Non-pigmented ciliary epithelial cell (primary cell): Measurements from ENCODE around the gene VAV3.

Source experiments
- DNase-seq: peaks from one replicate; pipeline ENCODE4 v3.0.0-alpha.2; 2010; ENCODE audit warnings: low read depth

VAV3 gene

GRCh38 chr1:107637101-107637500 lies 327.9 kb downstream of the VAV3 start:
- DNase-seq = no peak

- no peak for DNase-seq
Observed at GRCh38 chr1:107633596-107633995, 331.4 kb downstream of the VAV3 start.

DNA sequence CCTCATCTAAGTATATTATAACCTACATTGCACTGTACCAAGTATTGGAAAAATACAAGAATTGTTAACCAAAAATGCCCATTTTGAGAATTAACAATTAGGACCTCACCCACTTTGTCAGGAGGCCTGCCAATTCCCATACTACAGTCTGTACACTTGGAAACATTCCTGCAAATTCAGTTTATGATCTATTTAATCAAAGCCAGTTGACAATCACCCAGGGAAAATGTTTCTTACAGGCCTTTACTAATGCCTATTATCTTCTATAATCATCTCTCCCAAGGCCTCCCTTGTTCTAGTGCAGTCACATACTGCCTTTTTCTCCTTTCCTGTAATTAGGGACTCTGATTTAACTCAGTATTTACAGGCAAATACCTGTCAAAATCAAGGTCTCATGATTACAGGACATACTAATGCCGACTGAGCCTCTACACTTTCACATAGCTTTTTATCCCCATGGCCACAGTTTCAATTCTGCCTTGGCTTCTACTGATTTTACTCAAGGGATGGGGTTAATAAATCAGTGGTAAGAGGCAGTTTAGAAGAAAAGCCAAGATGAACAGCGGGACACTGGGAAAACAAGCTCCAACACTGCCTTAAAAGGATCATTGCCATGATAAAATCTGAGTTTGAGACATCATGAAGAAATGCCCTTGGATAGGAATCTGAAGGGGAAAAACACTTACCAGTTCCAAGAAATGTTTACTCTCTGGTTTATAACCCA lies 338.7 kb downstream of the VAV3 start:
- no peak for DNase-seq

DNA sequence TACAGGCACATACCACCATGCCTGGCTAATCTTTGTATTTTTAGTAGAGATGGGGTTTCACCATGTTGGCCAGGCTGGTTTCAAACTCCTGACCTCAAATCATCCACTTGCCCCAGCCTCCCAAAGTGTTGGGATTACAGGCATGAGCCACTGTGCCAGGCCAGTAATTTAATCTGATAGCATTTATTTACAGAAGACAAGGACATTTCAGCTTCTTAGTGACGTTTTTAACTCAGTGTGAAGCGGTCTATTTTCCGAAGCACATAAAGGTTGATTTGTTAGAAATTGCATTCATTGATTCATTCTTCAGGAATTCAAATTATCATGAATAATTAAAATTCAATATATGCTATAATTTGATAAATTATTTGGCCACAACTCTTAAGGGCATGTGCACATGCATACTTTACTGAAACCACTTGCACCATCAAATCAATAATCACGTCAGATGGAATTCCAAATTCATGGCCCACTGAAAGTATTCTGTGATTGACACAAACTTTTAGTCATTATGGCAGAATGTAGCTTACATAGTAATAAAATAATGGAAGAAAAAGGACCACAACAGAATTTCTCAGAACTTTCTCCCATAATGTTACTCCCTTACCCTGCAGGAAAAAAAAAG lies 339.5 kb downstream of the VAV3 start:
- no peak for DNase-seq

- no peak for DNase-seq
Observed at GRCh38 chr1:107623431-107623830, 341.5 kb downstream of the VAV3 start.

- no peak for DNase-seq
Observed at GRCh38 chr1:107622966-107623365, 342.0 kb downstream of the VAV3 start.

- DNase-seq = no peak
Observed at GRCh38 chr1:107622535-107622934, 342.4 kb downstream of the VAV3 start.

DNA sequence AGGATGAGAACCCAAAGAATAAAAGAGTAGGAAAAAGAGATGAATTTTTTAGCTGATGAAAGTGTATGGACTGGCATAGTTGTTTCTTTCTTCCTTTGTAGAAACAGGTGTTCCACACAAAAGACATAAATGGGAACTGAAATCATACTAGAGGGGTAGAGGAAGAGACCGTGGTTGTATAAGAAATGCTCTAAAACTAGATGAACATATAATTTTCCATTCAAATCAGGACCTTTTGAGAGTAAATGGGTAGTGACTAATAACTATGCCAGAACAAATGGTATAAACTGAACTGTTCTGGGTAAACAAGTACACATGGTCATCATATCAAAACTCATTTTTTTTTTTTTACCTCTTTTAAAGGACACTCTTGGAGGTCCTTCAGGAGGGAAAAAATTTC lies 344.2 kb downstream of the VAV3 start:
- DNase-seq = no peak

- DNase-seq = no peak
Observed at GRCh38 chr1:107618539-107618938, 346.4 kb downstream of the VAV3 start.

- no peak for DNase-seq
Observed at GRCh38 chr1:107617921-107618320, 347.1 kb downstream of the VAV3 start.

DNA sequence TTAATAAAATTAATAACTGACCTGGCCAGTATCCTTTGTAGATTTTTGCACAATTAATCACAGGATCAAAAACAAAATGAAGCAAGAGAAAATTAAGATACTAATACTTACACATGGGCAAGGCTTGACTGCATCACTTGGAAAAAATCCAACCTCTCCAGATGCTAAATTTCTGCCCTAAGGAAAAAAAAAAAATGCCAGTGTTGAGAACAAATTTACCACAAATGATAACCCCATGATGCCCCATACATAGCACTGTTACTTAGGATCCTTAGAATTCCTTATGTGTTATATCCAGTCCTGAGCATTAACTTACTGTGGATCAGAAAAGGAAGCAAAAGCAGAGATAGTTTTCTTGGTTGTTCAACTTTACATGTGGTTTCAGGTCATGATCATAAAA lies 347.5 kb downstream of the VAV3 start:
- no peak for DNase-seq

DNA sequence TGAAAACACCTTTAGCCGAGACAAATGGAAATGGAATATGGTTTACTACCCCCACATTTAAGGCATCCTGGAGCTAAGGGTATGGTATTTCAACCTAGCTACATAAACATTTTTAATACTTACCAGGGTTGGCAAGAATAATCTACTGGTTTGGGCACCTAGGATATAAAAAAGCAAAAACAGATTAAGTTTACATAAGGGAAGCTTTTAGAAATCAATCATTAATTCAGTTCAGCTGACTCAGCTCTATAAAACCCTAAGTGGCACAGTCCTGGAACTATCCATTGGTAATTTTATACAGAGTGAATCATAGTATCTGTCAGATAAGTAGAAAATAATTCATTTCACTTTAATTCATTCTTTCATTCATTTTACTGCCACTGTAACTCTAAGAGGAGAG lies 355.2 kb downstream of the VAV3 start:
- DNase-seq = no peak

DNA sequence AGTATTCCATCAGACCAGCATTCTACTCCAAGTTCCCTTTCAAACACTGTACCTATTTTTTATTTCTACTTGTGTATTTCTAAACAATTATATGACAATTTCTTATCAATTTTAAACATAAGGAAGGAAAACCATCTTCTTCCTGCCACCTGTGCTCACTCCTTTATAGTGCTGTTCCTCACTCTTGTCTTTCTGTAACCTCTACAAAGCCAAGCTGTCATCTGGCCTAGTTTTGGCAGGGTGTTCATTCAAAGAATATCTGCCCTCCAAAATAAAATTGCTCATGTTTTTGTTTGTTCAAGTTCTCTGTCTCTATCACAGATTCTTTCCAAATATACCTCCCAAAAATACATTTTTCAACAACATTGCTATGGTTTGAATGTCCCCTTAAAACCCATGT lies 360.2 kb downstream of the VAV3 start:
- no peak for DNase-seq

GRCh38 chr1:107600607-107601160 lies 364.3 kb downstream of the VAV3 start:
- no peak for DNase-seq

- DNase-seq = no peak
Observed at GRCh38 chr1:107599220-107599619, 365.8 kb downstream of the VAV3 start.

GRCh38 chr1:107597290-107597689 lies 367.7 kb downstream of the VAV3 start:
- DNase-seq = no peak

GRCh38 chr1:107594536-107594935 lies 370.4 kb downstream of the VAV3 start:
- DNase-seq = no peak

GRCh38 chr1:107593501-107594209 lies 371.3 kb downstream of the VAV3 start:
- no peak for DNase-seq

DNA sequence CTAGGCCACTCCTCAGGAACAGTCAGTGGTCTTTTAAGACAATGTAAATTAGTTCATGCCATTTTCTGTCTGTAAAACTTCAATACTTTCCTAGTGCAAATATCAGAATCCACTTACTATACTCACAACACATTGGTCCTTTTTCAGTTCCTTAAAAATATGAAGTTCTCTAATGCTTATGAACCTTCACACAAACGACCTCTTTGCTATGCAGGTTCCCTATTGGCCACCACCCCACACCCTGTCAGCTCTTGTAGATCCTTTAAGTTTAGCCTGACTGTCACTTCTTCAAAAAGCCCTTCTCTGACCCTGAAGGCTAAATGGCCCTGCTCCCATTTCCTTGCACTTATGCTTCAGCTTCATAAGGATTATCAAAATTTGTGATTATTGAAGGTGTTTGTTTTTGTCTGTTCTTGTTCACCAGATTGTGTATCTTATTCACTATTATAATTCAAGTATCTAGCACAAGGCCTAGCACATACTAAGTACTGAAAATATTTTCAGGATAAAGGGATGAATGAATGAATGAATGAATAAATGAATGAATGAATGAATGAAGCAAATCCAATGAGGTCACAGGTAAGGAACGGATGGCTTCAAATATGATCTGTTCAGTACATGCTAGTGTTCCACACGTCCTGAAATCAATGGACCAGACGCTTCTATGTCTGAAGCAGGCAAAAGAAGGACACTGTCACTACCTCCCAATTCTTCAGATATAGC lies 373.9 kb downstream of the VAV3 start:
- DNase-seq = no peak

DNA sequence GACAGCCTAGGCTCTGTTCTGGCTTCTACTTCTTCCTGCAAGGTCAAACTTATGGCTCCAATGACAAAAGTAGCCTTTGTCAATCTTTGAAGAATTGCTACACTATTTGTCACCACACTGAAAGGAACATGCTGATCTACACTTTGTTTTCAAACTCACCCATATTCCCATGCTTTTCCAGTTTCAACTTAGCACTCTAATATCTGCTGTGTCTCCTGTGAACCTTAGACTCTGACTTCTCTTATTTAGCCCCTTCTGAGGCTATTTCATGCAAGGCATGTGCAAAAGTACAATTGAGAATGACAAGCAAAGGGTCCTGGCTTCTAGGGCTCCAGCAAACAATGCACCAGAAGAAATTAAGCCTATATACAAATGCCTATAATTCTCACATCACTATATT lies 374.9 kb downstream of the VAV3 start:
- DNase-seq = no peak

- no peak for DNase-seq
Observed at GRCh38 chr1:107588321-107588720, 376.7 kb downstream of the VAV3 start.

GRCh38 chr1:107575226-107575625 lies 389.8 kb downstream of the VAV3 start:
- no peak for DNase-seq
